HCT116 (cell line): ENCODE measurements around the gene COG2.

Experiments
- ATF3 ChIP-seq: IDR thresholded peaks from 2 replicates; pipeline ENCODE4 v1.6.1; 2012
- ELF1 ChIP-seq: IDR thresholded peaks from 2 replicates; pipeline ENCODE4 v1.6.1; 2012; ENCODE audit warnings: low read depth, borderline replicate concordance
- EZH2 ChIP-seq: fragments of 200-600 bp; sonication (generic); IDR thresholded peaks from 2 replicates; pipeline ENCODE4 v1.6.1; 2017; ENCODE audit warnings: antibody characterized with exemption, mixed run types
- EZH2phosphoT487 ChIP-seq: fragments of 200-600 bp; IDR thresholded peaks from 2 replicates; pipeline ENCODE4 v1.6.1; 2018; ENCODE audit warnings: antibody characterized with exemption, borderline replicate concordance
- POLR2A ChIP-seq: IDR thresholded peaks from 2 replicates; pipeline ENCODE4 v1.7.0; 2011; ENCODE audit warnings: borderline replicate concordance; ENCODE audit not compliant: insufficient read depth, insufficient read length; ENCODE audit errors: extremely low read depth
- POLR2AphosphoS5 ChIP-seq: IDR thresholded peaks from 2 replicates; pipeline ENCODE4 v1.6.1; 2011; ENCODE audit warnings: mild to moderate bottlenecking, low read depth, low read length, moderate library complexity
- REST ChIP-seq: IDR thresholded peaks from 2 replicates; pipeline ENCODE4 v1.6.1; 2012; ENCODE audit warnings: low read depth
- SIN3A ChIP-seq: IDR thresholded peaks from 2 replicates; pipeline ENCODE4 v1.6.1; 2012; ENCODE audit warnings: low read depth
- TCF7L2 ChIP-seq: IDR thresholded peaks from 2 replicates; pipeline ENCODE4 v1.7.0; 2011; ENCODE audit warnings: borderline replicate concordance, inconsistent platforms; ENCODE audit not compliant: insufficient read depth, insufficient read length; ENCODE audit errors: extremely low read depth
- TF ChIP-seq, protein P1 (sequence below), 3 experiments: fragments of 200-600 bp in 1 of 3; sonication (generic) in 1 of 3; IDR thresholded peaks in 2 of 3; conservative IDR thresholded peaks in 1 of 3; 2 replicates each; pipeline ENCODE4 v1.5.1; 2012 to 2017; ENCODE audit warnings: low read depth in 2 of 3, low read length in 2 of 3, antibody characterized with exemption in 1 of 3, borderline replicate concordance in 1 of 3, control low read depth in 1 of 3, mild to moderate bottlenecking in 1 of 3, mixed read lengths in 1 of 3, mixed run types in 1 of 3, moderate library complexity in 1 of 3; ENCODE audit not compliant: insufficient read depth in 1 of 3
- TF ChIP-seq, protein P2 (sequence below): IDR thresholded peaks from 2 replicates; pipeline ENCODE4 v1.6.1; 2012

DNA sequence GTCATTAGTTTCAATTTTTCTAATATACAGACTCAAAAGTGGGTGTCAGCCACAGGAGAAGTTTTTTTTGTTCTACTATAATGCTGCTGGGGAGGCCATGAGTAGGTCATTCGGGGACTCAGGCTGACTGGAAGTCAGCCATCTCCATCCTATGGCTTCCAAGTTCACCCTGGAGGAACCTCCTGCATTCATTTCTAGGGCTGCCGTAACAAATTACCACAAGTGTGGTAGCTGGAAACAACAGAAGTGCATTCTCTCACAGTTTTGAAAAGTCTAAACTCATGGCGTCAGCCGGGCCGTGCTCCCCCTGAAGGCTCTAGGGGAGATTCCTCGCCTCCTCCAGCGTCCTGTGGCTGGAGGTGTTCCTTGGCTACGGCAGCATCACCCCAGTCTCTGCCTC is 53.9 kb downstream of the COG2 start:
- TF ChIP-seq EZH2phosphoT487 (no peak), SIN3A (no peak), POLR2AphosphoS5 (no peak), ATF3 (no peak), EZH2 (no peak), REST (no peak), TCF7L2 (no peak), ELF1 (no peak), POLR2A (no peak)
- TF ChIP-seq, protein P1, sequence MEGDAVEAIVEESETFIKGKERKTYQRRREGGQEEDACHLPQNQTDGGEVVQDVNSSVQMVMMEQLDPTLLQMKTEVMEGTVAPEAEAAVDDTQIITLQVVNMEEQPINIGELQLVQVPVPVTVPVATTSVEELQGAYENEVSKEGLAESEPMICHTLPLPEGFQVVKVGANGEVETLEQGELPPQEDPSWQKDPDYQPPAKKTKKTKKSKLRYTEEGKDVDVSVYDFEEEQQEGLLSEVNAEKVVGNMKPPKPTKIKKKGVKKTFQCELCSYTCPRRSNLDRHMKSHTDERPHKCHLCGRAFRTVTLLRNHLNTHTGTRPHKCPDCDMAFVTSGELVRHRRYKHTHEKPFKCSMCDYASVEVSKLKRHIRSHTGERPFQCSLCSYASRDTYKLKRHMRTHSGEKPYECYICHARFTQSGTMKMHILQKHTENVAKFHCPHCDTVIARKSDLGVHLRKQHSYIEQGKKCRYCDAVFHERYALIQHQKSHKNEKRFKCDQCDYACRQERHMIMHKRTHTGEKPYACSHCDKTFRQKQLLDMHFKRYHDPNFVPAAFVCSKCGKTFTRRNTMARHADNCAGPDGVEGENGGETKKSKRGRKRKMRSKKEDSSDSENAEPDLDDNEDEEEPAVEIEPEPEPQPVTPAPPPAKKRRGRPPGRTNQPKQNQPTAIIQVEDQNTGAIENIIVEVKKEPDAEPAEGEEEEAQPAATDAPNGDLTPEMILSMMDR (IDR thresholded peaks at IDR 0.05 in 2 of 3, conservative IDR thresholded peaks at IDR 0.05 in 1 of 3; ENCODE audit: borderline replicate concordance in 1 of 3, insufficient read depth in 1 of 3, low read depth in 2 of 3, low read length in 2 of 3): no peak
- TF ChIP-seq, protein P2, sequence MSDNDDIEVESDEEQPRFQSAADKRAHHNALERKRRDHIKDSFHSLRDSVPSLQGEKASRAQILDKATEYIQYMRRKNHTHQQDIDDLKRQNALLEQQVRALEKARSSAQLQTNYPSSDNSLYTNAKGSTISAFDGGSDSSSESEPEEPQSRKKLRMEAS: no peak
